Gastrocnemius medialis (tissue), 4 donors: ENCODE data around the gene ZDHHC18.

ENCODE experiments used
- POLR2A ChIP-seq, 2 donors: fragments of 450-650 bp; IDR thresholded peaks; one replicate each; pipeline ENCODE4 v1.6.1; 2017; ENCODE audit warnings: antibody characterized with exemption in 2 of 2, mild to moderate bottlenecking in 2 of 2, moderate library complexity in 2 of 2
- TF ChIP-seq, protein P1 (sequence below), 5 experiments: fragments of 450-650 bp in 3 of 5; fragments of 200-600 bp in 2 of 5; sonication (generic) in 2 of 5; IDR thresholded peaks in 4 of 5; conservative IDR thresholded peaks in 1 of 5; 1 replicate in 4 of 5; 2 replicates in 1 of 5; pipeline ENCODE4 v1.5.1; 2016 to 2019; ENCODE audit warnings: antibody characterized with exemption in 5 of 5, mild to moderate bottlenecking in 3 of 5, moderate library complexity in 3 of 5

DNA sequence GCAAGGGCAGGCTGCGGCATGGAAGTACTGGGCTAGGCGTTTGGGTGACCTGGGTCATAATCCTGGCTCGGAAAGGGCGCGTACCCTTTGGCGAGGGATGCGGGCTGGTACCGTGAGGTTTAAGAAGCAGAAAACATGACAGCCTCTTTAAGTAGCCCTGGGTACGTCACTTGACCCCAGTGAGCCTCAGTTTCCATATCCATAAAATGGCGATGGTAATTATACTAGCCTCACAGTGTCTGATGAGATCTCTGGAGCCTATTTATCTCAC, 38.0 kb upstream of the ZDHHC18 start:
- TF ChIP-seq, protein P1, sequence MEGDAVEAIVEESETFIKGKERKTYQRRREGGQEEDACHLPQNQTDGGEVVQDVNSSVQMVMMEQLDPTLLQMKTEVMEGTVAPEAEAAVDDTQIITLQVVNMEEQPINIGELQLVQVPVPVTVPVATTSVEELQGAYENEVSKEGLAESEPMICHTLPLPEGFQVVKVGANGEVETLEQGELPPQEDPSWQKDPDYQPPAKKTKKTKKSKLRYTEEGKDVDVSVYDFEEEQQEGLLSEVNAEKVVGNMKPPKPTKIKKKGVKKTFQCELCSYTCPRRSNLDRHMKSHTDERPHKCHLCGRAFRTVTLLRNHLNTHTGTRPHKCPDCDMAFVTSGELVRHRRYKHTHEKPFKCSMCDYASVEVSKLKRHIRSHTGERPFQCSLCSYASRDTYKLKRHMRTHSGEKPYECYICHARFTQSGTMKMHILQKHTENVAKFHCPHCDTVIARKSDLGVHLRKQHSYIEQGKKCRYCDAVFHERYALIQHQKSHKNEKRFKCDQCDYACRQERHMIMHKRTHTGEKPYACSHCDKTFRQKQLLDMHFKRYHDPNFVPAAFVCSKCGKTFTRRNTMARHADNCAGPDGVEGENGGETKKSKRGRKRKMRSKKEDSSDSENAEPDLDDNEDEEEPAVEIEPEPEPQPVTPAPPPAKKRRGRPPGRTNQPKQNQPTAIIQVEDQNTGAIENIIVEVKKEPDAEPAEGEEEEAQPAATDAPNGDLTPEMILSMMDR (IDR thresholded peaks at IDR 0.05 in 4 of 5, conservative IDR thresholded peaks at IDR 0.05 in 1 of 5) = no peak
- no peak for TF ChIP-seq POLR2A (IDR thresholded peaks at IDR 0.05)
